Neural crest cell (in vitro differentiated cells): ENCODE results near the gene FBN2. TPM values are rescaled to one million over a fixed set of nuclear protein-coding genes. Genes with fewer than 3 reads are reported as not detected.

ENCODE experiments used
- DNase-seq: peaks from one replicate; pipeline ENCODE4 v3.0.0; 2021; ENCODE audit warnings: low read depth, mixed read lengths, low spot score
- H3K27ac Mint-ChIP-seq: one replicate; pipeline ENCODE4 v1.8.0; 2021; ENCODE audit warnings: mild to moderate bottlenecking, mixed read lengths; ENCODE audit not compliant: unreplicated experiment
- H3K27me3 Mint-ChIP-seq: 2 replicates; pipeline ENCODE4 v1.8.0; 2021; ENCODE audit warnings: low read depth, mild to moderate bottlenecking, mixed read lengths
- H3K36me3 Mint-ChIP-seq: 2 replicates; pipeline ENCODE4 v1.8.0; 2021; ENCODE audit warnings: low read depth, mild to moderate bottlenecking, mixed read lengths
- H3K4me1 Mint-ChIP-seq: 2 replicates; pipeline ENCODE4 v1.8.0; 2021; ENCODE audit warnings: mixed read lengths
- H3K4me3 Mint-ChIP-seq: one replicate; pipeline ENCODE4 v1.8.0; 2021; ENCODE audit warnings: mild to moderate bottlenecking, mixed read lengths
- H3K9me3 Mint-ChIP-seq: 2 replicates; pipeline ENCODE4 v1.8.0; 2021; ENCODE audit warnings: mixed read lengths
- CTCF ChIP-seq: fragments of 200-600 bp; sonication (generic); conservative IDR thresholded peaks from 2 replicates; pipeline ENCODE4 v1.5.0; 2021; ENCODE audit warnings: antibody characterized with exemption, mild to moderate bottlenecking
- total RNA-seq: library from RNA; stranded (reverse); gene quantifications from 2 replicates; pipeline ENCODE4 v1.2.1, GENCODE V29; 2021

FBN2 gene
- total RNA-seq, 1 donor from 2014 or later, result 58.3 TPM

GRCh38 chr5:128487041-128487440 lies 51.0 kb downstream of the FBN2 start:
- Mint-ChIP-seq H3K4me3 (no peak overlapping the region), H3K4me1 (peaks cover 11% of the 10 kb centered on the region), H3K27ac (no peak overlapping the region), H3K36me3 (peaks cover 2% of the 10 kb centered on the region), H3K9me3 (no peaks in the 10 kb centered on the region), H3K27me3 (no peaks in the 10 kb centered on the region)
- DNase-seq, result no peak
- no peak for TF ChIP-seq CTCF

GRCh38 chr5:128483738-128484137 lies 54.3 kb downstream of the FBN2 start:
- Mint-ChIP-seq H3K27ac (no peak overlapping the region), H3K36me3 (no peaks in the 10 kb centered on the region)
- DNase-seq, result no peak

DNA sequence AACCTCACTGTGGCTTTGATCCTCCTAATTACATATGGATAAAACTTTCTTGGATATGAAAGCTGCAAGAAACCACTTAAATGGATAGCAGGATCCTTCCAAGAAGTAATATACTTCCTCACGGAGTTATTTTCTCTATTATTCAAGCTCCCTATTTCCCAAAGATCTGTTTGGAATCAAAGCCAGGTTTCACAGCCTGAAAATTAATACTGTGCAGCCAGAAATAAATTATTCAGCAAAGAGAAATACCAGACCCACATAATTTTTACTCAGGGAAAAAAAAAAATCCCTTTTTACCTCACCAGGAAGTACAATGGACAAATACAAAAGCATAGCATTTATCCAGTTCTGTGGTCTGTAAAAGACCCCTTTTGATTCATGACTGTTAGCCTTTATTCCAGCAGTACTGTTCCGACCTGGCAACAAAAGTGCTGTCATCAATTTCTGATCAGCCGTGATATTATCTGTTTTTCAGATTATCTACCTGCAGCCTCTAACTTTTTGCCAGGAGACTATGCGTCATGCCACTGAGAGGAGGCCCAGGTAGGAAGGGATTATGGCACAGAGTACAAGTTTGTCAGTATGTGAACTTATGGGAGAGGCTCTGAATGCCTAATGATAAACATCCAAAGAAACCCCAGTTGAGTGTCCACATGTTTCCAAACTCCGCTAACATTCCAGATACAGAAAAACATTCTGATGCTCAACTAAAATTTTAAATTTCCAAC lies 57.0 kb downstream of the FBN2 start:
- Mint-ChIP-seq H3K27me3 (no peaks in the 10 kb centered on the region), H3K36me3 (no peaks in the 10 kb centered on the region), H3K9me3 (no peaks in the 10 kb centered on the region), H3K4me1 (no peaks in the 10 kb centered on the region), H3K27ac (no peak overlapping the region), H3K4me3 (no peak overlapping the region)
- no peak for TF ChIP-seq CTCF
- no peak for DNase-seq

More at GRCh38 chr5:128483738-128484137, 54.3 kb downstream of the FBN2 start:
- Mint-ChIP-seq H3K9me3 (no peaks in the 10 kb centered on the region), H3K4me1 (no peaks in the 10 kb centered on the region), H3K4me3 (no peak overlapping the region), H3K27me3 (no peaks in the 10 kb centered on the region)
- no peak for TF ChIP-seq CTCF

DNA sequence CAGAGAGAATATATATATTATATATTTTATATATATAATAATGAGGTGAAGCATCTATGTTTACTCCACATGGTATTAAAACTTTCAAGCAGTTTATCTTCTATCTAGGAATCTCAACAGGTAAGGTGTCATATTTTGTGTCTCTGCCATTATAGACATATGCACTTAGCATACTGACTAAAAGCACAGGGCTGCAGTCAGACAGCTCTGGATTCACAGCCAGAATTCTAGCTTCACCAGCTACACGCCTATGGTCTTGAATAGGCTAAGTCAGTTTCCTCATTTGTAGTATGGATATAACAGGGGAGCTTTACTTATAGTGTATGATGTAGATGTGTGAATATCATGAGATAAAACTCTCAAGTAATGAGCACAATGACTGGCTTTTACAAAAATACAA lies 57.9 kb downstream of the FBN2 start:
- Mint-ChIP-seq H3K4me1 (no peaks in the 10 kb centered on the region), H3K4me3 (no peak overlapping the region), H3K27me3 (no peaks in the 10 kb centered on the region), H3K9me3 (no peaks in the 10 kb centered on the region), H3K27ac (no peak overlapping the region), H3K36me3 (no peaks in the 10 kb centered on the region)
- no peak for DNase-seq
- TF ChIP-seq CTCF, result no peak

DNA sequence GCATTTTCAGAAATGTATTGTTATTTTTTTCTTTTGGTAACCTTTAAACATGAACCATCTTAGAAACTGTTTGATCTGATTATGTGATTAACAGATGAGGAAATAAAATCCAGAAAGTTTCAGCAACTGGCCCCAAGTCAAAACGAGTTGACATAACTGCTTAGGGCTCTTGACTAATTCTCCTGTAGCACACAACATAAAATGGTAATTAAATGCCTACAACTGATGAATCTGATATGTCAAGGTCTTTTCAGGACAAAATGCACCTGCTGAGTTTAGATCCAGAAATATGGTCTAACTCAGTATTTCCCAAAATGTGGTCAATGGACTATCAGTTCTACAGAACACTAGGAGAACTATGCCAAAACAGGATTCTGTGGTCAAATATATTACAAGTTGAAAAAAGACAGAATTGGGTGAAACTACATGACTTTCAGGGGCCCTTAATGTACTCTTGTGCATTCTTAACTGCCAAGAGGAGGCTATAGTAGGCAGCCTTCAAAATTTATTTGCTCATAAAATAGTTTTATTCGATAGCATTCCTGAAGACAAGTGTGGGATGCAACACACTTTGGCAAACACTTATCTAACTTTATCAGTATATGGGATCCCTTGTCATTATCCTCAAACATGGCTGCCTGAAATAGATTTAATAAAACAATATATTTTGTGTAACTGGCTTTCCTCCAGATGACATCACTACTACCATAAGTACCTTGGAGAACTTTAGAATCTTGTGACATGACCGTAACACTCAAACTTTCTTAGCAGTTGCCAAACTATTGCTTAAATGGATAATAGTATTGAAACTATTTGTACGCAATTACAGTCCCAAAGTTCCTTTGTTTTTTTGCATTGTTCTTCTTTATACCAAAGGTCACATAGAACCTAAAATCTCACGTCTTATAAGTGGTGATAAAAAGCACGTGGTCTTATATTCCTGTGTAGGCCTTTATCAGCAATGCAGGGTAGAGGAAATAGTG lies 59.4 kb downstream of the FBN2 start:
- TF ChIP-seq CTCF, result no peak
- no peak overlapping the region for H3K4me3 Mint-ChIP-seq
- no peaks in the 10 kb centered on the region for H3K9me3 Mint-ChIP-seq
- DNase-seq, result no peak
- H3K4me1 Mint-ChIP-seq, result no peaks in the 10 kb centered on the region
- H3K27me3 Mint-ChIP-seq, result no peaks in the 10 kb centered on the region
- no peak overlapping the region for H3K27ac Mint-ChIP-seq
- H3K36me3 Mint-ChIP-seq, result no peaks in the 10 kb centered on the region
